Stimulated activated CD8-positive, alpha-beta memory T cell treated with anti-CD3 and anti-CD28 coated beads, Interleukin-7, amount 100 ng/mL, for 48 hours (primary cell): ENCODE measurements around the gene TOMM40.
A peak's percentile ranks its signal among the peaks of the same experiment; 100 is the strongest.
"Not testable (repeated sequence)": the region's sequence is repeated elsewhere in the genome, so short reads cannot be mapped to it uniquely, and the experiment has no call there.

ENCODE experiments used
- DNase-seq, 2 donors: peaks; one replicate each; pipeline ENCODE4 v3.0.0-alpha.2; 2020; ENCODE audit warnings: low read depth in 1 of 2; ENCODE audit errors: extremely low read depth in 1 of 2

TOMM40 gene

GRCh38 chr19:44891016-44891882, at the start of gene TOMM40:
Gene TOMM40 (plus strand): TSS chr19:44891254. CDS start chr19:44891416, 162 bp downstream.
- peak; percentile 100 for DNase-seq

DNA sequence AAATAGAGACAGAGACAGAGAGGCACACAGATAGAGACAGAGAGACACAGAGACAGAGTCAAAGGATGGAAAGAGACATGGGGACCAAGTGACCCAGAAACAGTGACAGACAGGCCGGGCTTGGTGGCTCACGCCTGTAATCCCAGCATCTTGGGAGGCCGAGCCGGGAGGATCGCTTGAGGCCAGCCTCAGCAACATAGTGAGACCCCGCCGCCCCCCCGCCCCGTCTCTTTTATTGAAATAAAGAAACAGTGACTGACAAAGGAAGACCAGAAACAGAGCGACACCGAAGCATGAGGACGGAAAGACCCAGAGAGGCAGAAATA, 45.8 kb upstream of the TOMM40 start:
- DNase-seq = no peak

DNA sequence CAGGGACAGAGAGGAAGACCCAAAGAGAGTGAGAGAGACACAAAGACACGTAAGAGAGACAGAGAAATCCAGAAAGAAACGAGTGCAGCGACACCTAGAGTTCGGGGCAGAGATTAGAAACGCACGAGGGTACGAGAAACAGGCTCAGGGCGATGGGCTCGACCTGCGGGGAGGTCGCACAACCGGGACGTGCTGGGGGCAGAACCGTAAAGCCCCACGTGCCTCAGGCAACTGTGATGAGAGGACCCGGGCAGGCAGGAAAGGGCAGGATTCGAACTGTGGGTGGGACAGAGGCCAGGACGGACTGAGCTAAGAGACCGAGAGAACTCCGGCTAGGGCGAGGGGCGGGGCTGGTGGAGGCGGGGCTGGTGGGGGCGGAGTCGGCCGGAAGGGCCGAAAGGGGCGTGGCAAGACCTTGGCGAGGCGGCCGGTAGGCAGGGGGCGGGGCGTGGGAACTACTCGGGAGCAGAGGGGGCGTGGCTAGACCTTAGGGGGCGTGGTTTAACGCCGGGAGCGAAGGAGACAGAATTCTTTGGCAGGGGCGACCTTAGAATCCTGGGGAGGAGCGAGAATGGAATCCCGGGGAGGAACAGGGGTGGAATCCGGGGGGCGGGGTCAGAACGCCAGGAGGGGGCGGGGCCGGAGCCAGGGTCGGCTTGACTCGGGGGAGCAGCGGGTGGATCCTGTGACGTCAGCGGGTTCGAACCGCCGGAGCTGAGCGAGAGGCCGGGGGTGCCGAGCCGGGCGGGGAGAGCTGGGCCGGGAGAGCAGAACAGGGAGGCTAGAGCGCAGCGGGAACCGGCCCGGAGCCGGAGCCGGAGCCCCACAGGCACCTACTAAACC, 45.2 kb upstream of the TOMM40 start, which contains the start of gene NECTIN2:
NECTIN2 (plus strand) TSS at position 686 of the 843 bp plus-strand sequence. CDS start 229 bp downstream, outside the sequence.
- peak; percentile 70 to 87 for DNase-seq

- DNase-seq = no peak
Measured at GRCh38 chr19:44846455-44847143, 44.5 kb upstream of the TOMM40 start.

GRCh38 chr19:44847144-44848035, 43.7 kb upstream of the TOMM40 start:
- no peak for DNase-seq

DNA sequence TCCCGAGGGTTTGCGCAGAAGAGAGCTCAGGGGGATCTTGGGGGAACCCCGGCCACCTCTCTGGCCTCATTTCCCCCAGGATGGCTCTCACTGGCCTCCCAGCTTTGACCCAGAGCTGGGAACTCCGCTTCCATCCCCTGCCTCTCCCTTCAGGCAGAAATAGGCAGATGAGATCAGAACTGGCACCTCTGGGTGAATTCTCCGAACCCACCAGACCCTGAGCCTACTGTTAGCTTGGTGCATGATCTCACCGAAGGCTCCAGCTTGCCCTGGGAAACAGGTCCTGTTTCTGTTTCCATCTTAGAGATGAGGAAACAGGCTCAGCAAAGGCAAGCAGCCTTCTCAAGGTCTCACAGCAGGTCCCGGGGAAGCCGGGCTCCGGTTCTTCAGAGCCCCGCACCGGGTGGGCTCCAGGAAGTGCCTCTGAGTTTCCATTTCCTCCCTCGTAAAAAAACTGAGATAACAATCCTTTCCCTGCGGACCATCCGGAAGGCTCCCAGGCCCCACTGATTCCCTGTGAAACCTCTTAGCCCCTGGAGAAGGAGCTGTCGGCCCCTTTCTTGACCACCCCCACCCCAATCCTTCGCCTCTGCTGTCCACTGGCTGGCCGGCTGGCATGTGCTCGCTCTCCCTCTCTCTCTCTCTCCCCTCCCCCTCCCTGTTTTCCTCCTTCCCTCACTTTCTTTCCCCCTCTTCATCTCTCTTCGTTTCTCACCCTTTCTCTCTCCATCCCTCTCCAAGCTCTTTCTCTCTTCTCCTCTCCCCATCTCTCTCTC, 42.8 kb upstream of the TOMM40 start:
- DNase-seq = no peak

- DNase-seq = no peak
Measured at GRCh38 chr19:44848812-44849447, 42.1 kb upstream of the TOMM40 start.

DNA sequence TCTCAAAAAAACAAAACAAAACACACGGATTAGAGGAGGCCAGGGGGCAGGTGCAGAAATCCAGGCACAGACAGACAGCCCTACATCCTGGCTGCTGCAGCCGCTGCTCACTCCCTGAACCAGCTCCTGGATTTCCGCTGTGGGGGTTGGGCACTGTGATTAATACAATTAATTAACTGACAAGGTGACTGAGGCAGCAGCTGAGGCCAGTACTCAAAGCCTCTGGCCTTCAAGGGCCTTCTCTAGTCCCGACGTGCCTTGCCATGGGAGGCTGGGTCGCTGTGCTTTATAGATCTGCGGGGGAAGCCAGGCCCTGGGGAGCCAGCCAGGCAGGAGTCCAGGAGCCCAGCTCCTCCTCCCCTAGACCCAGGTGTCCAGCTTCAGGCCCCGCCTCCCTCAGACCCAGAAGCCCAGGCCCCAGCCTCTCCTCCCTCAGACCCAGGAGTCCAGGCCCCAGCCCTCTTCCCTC, 40.4 kb upstream of the TOMM40 start:
- DNase-seq = no peak

DNA sequence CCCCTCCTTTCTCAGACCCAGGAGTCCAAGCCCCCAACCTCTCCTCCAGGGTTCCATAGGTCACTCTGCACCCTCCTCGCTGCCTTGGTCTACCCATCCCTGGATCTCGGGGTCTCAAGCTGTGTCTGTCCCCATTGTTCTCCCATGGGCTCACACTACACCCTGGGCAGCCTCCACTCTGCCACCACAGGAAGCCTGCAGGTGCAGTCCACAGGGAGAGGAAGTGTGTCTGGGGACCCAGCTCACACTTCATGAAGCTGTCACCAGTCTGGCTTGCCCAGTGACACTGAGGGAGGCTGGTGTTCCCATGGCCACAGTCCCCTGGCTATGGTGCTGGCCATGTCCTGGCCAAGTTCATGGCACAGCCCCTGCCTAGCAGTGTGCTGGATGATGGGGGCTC, 39.6 kb upstream of the TOMM40 start:
- no peak for DNase-seq

GRCh38 chr19:44855606-44856005, 35.4 kb upstream of the TOMM40 start:
- no peak for DNase-seq

GRCh38 chr19:44856421-44857083, 34.5 kb upstream of the TOMM40 start:
- DNase-seq = no peak

GRCh38 chr19:44857837-44858236, 33.2 kb upstream of the TOMM40 start:
- no peak for DNase-seq

DNA sequence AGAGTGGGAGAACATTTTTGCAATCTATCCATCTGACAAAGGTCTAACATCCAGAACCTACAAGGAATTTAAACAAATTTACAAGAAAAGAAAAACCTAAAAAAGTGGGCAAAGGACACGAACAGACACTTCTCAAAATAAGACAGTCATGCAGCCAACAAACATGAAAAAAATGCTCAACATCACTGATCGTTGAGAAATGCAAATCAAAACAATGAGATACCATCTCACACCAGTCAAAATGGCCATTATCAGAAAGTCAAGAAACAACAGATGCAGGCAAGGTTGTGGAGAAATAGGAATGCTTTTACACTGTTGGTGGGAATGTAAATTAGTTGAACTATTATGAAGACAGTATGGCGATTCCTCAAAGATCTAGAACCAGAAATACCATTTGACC, 29.5 kb upstream of the TOMM40 start:
- DNase-seq = not testable (repeated sequence)

- DNase-seq = no peak
Measured at GRCh38 chr19:44863990-44864389, 27.1 kb upstream of the TOMM40 start.

- no peak for DNase-seq
Measured at GRCh38 chr19:44865196-44865767, 25.8 kb upstream of the TOMM40 start.

- DNase-seq = no peak
Measured at GRCh38 chr19:44866664-44867063, 24.4 kb upstream of the TOMM40 start.

DNA sequence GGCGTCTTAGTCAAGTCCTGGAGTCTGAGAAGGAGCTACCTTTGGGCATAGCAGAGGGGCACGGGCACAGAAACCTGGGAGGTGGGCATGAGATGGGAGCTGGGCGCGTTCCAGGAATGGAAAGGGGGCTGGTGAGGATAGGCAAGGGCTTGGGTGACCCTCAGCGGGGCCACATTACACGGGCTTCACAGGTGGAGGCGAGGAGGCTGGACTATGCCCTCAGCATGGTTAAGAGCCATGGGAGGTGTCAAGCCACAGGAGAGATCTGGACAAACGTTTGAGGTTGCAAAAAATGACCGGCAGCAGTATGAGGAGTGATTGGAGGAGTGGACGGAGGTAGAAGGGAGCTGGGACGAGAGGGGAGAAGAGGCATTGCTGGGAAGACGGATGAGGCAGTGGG, 23.5 kb upstream of the TOMM40 start:
- no peak for DNase-seq
